B cell (primary cell): ENCODE data around the gene RET. TPM values are rescaled to one million over a fixed set of nuclear protein-coding genes. Genes with fewer than 3 reads are reported as not detected.
A peak's percentile ranks its signal among the peaks of the same experiment; 100 is the strongest.

Source experiments
- ATAC-seq: fragments of 200-7000 bp; cut with Tn5 transposase; one replicate; pipeline ENCODE4 v1.10.0; 2021; ENCODE audit warnings: low read depth, mild to moderate bottlenecking, moderate number of reproducible peaks, moderate library complexity
- CTCF ChIA-PET: fragments of 350-600 bp; sonication (Branson Sonifier 250); formaldehyde crosslinking; loops from one replicate; lab custom pipeline; 2021; ENCODE audit warnings: antibody characterized with exemption, inconsistent platforms; lab: Charles Lee
- POLR2A ChIA-PET: fragments of 350-600 bp; sonication (Branson Sonifier 250); formaldehyde crosslinking; loops from one replicate; lab custom pipeline; 2021; ENCODE audit warnings: antibody characterized with exemption; lab: Charles Lee
- DNase-seq: peaks from one replicate; pipeline ENCODE4 v3.0.0; 2013
- H2AFZ ChIP-seq: 2 replicates; pipeline ENCODE4 v1.6.1; 2012; ENCODE audit warnings: mild to moderate bottlenecking, low read depth, low read length; ENCODE audit not compliant: insufficient read depth, poor library complexity, severe bottlenecking
- H3K27ac ChIP-seq, 2 donors: 1 replicate in 1 of 2; 2 replicates in 1 of 2; pipeline ENCODE4 v1.5.1; 2012 to 2013; ENCODE audit warnings: low read length in 2 of 2, mild to moderate bottlenecking in 2 of 2, moderate library complexity in 1 of 2
- H3K27me3 ChIP-seq, 4 experiments: fragments of 200-600 bp in 1 of 4; sonication (generic) in 1 of 4; replicated peaks in 1 of 4; 1 replicate in 2 of 4; 2 replicates in 2 of 4; pipeline versions ENCODE4 v1.6.1 to v1.7.0; 2013 to 2016; ENCODE audit warnings: low read length in 3 of 4, mild to moderate bottlenecking in 2 of 4, mixed read lengths in 1 of 4, moderate library complexity in 1 of 4; ENCODE audit not compliant: insufficient read depth in 4 of 4, control insufficient read depth in 3 of 4; ENCODE audit errors: control extremely low read depth in 1 of 4
- H3K36me3 ChIP-seq, 2 experiments: replicated peaks in 1 of 2; 1 replicate in 1 of 2; 2 replicates in 1 of 2; pipeline versions ENCODE4 v1.6.1 to v1.7.1; 2013; ENCODE audit warnings: low read length in 1 of 2; ENCODE audit not compliant: insufficient read depth in 2 of 2, control insufficient read depth in 1 of 2; ENCODE audit errors: control extremely low read depth in 1 of 2, extremely low read depth in 1 of 2
- H3K4me1 ChIP-seq, 2 donors: fragments of 200-600 bp in 1 of 2; sonication (generic) in 1 of 2; 1 replicate in 1 of 2; 2 replicates in 1 of 2; pipeline versions ENCODE4 v1.5.1 to v1.6.1; 2013 to 2017; ENCODE audit warnings: low read length in 2 of 2; ENCODE audit not compliant: control insufficient read depth in 2 of 2, insufficient read depth in 2 of 2
- H3K4me2 ChIP-seq: replicated peaks from 2 replicates; pipeline ENCODE3; 2012; ENCODE audit warnings: mild to moderate bottlenecking, low read depth, low read length; ENCODE audit not compliant: poor library complexity, severe bottlenecking
- H3K4me3 ChIP-seq, 5 experiments: fragments of 200-600 bp in 1 of 5; sonication (generic) in 1 of 5; 1 replicate in 3 of 5; 2 replicates in 2 of 5; pipeline versions ENCODE4 v1.5.1 to v1.7.0; 2011 to 2016; ENCODE audit warnings: low read length in 4 of 5, mild to moderate bottlenecking in 4 of 5, low read depth in 2 of 5, control low read depth in 1 of 5, moderate library complexity in 1 of 5; ENCODE audit not compliant: insufficient read depth in 1 of 5; ENCODE audit errors: control extremely low read depth in 1 of 5, extremely low read depth in 1 of 5
- H3K79me2 ChIP-seq: fragments of 200-600 bp; sonication (generic); one replicate; pipeline ENCODE4 v1.6.0; 2016; ENCODE audit warnings: low read length; ENCODE audit not compliant: control insufficient read depth, insufficient read depth
- H3K9ac ChIP-seq: fragments of 200-600 bp; sonication (generic); 2 replicates; pipeline ENCODE4 v1.6.1; 2017; ENCODE audit warnings: mild to moderate bottlenecking, low read length, moderate library complexity
- H3K9me3 ChIP-seq, 3 donors: one replicate each; pipeline versions ENCODE4 v1.6.1 to v1.7.1; 2013; ENCODE audit warnings: low read length in 2 of 3; ENCODE audit not compliant: control insufficient read depth in 2 of 3, insufficient read depth in 1 of 3; ENCODE audit errors: control extremely low read depth in 1 of 3
- H4K20me1 ChIP-seq: 2 replicates; pipeline ENCODE4 v1.6.0; 2012; ENCODE audit warnings: mild to moderate bottlenecking, low read length; ENCODE audit not compliant: insufficient read depth, control insufficient read depth, poor library complexity, severe bottlenecking
- H3K27ac Mint-ChIP-seq: one replicate; pipeline ENCODE4 v1.8.0; 2021; ENCODE audit warnings: mixed read lengths
- H3K27me3 Mint-ChIP-seq: one replicate; pipeline ENCODE4 v1.8.0; 2021; ENCODE audit warnings: mixed read lengths
- H3K4me1 Mint-ChIP-seq: one replicate; pipeline ENCODE4 v1.8.0; 2021; ENCODE audit warnings: mixed read lengths
- H3K4me3 Mint-ChIP-seq: one replicate; pipeline ENCODE4 v1.8.0; 2021; ENCODE audit warnings: mixed read lengths
- H3K9me3 Mint-ChIP-seq: one replicate; pipeline ENCODE4 v1.8.0; 2022; ENCODE audit warnings: mixed read lengths; ENCODE audit not compliant: insufficient read depth
- EZH2 ChIP-seq: IDR thresholded peaks from 2 replicates; pipeline ENCODE4 v1.6.1; 2012; ENCODE audit warnings: borderline replicate concordance, low read depth, mild to moderate bottlenecking, moderate library complexity, low read length; ENCODE audit not compliant: insufficient read depth, poor library complexity, severe bottlenecking
- WGBS: methylation state at CpG from one replicate; pipeline ENCODE4 v1.1.5; 2013; ENCODE audit warnings: missing lambda C conversion rate; ENCODE audit not compliant: insufficient coverage; 5-methylcytosine and 5-hydroxymethylcytosine counted together
- intact Hi-C: fragments of 100-400 bp; cut with micrococcal nuclease; formaldehyde crosslinking; loops from one replicate; pipeline ENCODE4 v1.10.0; 2022
- polyA plus RNA-seq: library from polyadenylated mRNA; depleted of rRNA; stranded (reverse); fragments of >200 nt; gene quantifications from 2 replicates; pipeline ENCODE4 v1.2.3, GENCODE V29; 2012
- total RNA-seq, 2 donors: library from RNA; stranded (reverse); fragments of 120-200 nt in 1 of 2; gene quantifications; 1 replicate in 1 of 2; 2 replicates in 1 of 2; pipeline versions ENCODE4 v1.2.3 to v1.2.4, GENCODE V29; 2013 to 2022
- TF ChIP-seq, protein P1 (sequence below): fragments of 200-600 bp; IDR thresholded peaks from one replicate; pipeline ENCODE4 v1.8.0; 2022; ENCODE audit warnings: antibody characterized with exemption, mild to moderate bottlenecking

RET gene
- total and polyA plus RNA-seq, 2 donors (not counting 1 experiment from before 2014, with no cell fraction given) = 0.16 to 0.27 TPM

GRCh38 chr10:43160046-43160920 lies 83.4 kb downstream of the RET start:
- Mint-ChIP-seq H3K4me1 (peaks cover 26% of the 10 kb centered on the region), H3K27ac (peak overlapping the region; percentile 5), H3K9me3 (no peaks in the 10 kb centered on the region), H3K4me3 (no peak overlapping the region), H3K27me3 (no peaks in the 10 kb centered on the region)
- Histone ChIP-seq H3K4me3 (no peak overlapping the region), H3K36me3 (peaks cover 7 to 36% of the 10 kb centered on the region in 2 experiments), H3K9ac (peak overlapping the region; percentile 14), H3K4me1 (peaks cover 8% of the 10 kb centered on the region in 2 donors), H3K79me2 (peaks cover 23% of the 10 kb centered on the region), H2AFZ (no peak overlapping the region), H3K4me2 (peak overlapping the region; percentile 9), H3K27ac (no peak overlapping the region), H4K20me1 (no peaks in the 10 kb centered on the region), H3K27me3 (no peaks in the 10 kb centered on the region), H3K9me3 (no peaks in the 10 kb centered on the region)
- ATAC-seq (peak; percentile 51), DNase-seq (no peak)
- WGBS = no CpG with 5 or more reads among the region's 1 CpG
- ChIA-PET POLR2A (no interaction called here), CTCF (no interaction called here)
- intact Hi-C loops = no loop called here
- TF ChIP-seq, protein P1, sequence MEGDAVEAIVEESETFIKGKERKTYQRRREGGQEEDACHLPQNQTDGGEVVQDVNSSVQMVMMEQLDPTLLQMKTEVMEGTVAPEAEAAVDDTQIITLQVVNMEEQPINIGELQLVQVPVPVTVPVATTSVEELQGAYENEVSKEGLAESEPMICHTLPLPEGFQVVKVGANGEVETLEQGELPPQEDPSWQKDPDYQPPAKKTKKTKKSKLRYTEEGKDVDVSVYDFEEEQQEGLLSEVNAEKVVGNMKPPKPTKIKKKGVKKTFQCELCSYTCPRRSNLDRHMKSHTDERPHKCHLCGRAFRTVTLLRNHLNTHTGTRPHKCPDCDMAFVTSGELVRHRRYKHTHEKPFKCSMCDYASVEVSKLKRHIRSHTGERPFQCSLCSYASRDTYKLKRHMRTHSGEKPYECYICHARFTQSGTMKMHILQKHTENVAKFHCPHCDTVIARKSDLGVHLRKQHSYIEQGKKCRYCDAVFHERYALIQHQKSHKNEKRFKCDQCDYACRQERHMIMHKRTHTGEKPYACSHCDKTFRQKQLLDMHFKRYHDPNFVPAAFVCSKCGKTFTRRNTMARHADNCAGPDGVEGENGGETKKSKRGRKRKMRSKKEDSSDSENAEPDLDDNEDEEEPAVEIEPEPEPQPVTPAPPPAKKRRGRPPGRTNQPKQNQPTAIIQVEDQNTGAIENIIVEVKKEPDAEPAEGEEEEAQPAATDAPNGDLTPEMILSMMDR = no peak
- no peak for TF ChIP-seq EZH2

DNA sequence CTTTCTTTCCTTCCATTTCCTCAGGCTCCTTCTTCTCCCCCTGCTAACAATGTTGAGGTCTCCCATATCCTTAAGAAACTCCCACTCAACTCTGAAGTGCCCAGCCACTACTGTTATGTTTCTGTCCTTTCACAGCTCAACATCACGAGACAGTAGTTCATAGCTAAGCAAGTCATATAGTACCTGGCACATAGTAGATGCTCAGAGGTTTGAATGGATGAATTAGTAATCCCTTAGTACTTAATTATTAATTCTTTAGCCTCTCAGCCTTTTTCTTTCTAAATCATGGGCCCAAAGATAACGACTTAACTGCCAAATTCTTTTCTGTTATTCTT lies 84.0 kb downstream of the RET start:
- H2AFZ ChIP-seq = no peak overlapping the region
- H3K27me3 ChIP-seq = no peaks in the 10 kb centered on the region
- intact Hi-C loops = no loop called here
- ChIA-PET CTCF (interaction anchor here (0.8 kb wide), 1 partner anchor 28 kb away, joined by 3 read pairs; no protein-coding TSS in a partner anchor), POLR2A (no interaction called here)
- ATAC-seq (no peak), DNase-seq (no peak)
- peak overlapping the region; percentile 14 for H3K9ac ChIP-seq
- H3K4me1 ChIP-seq = peaks cover 8% of the 10 kb centered on the region in 2 donors
- WGBS = no CpG with 5 or more reads among the region's 2 CpGs
- H3K9me3 ChIP-seq = no peaks in the 10 kb centered on the region
- H3K27ac ChIP-seq = no peak overlapping the region
- H3K4me1 Mint-ChIP-seq = peaks cover 20% of the 10 kb centered on the region
- TF ChIP-seq EZH2 = no peak
- TF ChIP-seq, protein P1 = no peak
- H3K36me3 ChIP-seq = peaks cover 7 to 36% of the 10 kb centered on the region in 2 experiments
- H3K4me2 ChIP-seq = no peak overlapping the region
- no peaks in the 10 kb centered on the region for H3K9me3 Mint-ChIP-seq
- no peaks in the 10 kb centered on the region for H4K20me1 ChIP-seq
- no peak overlapping the region for H3K4me3 Mint-ChIP-seq
- H3K4me3 ChIP-seq = no peak overlapping the region
- H3K79me2 ChIP-seq = peaks cover 17% of the 10 kb centered on the region
- no peaks in the 10 kb centered on the region for H3K27me3 Mint-ChIP-seq
- peak overlapping the region; percentile 5 for H3K27ac Mint-ChIP-seq
